Activated T-helper 2 cell treated with anti-CD3 and anti-CD28 coated beads, Interferon-gamma antibody, Interleukin-2, Interleukin-4, amounts not matched to agents 10 μg/mL and 5 μg/mL and 100 μg/mL, durations not matched to agents 14 hours and 24 hours and 36 hours (primary cell): ENCODE data around the gene DNAJC5. TPM values are rescaled to one million over a fixed set of nuclear protein-coding genes. Genes with fewer than 3 reads are reported as not detected.

ENCODE experiments used
- DNase-seq: peaks from one replicate; pipeline ENCODE4 v3.0.0; 2021; ENCODE audit warnings: low spot score
- H3K27ac Mint-ChIP-seq: one replicate; pipeline ENCODE4 v1.8.0; 2021; ENCODE audit warnings: mixed read lengths
- H3K27me3 Mint-ChIP-seq: one replicate; pipeline ENCODE4 v1.8.0; 2021; ENCODE audit warnings: low read depth, mixed read lengths
- H3K36me3 Mint-ChIP-seq: one replicate; pipeline ENCODE4 v1.8.0; 2021; ENCODE audit warnings: low read depth, mixed read lengths
- H3K4me1 Mint-ChIP-seq: one replicate; pipeline ENCODE4 v1.8.0; 2021; ENCODE audit warnings: low read depth, mixed read lengths
- H3K4me3 Mint-ChIP-seq: one replicate; pipeline ENCODE4 v1.8.0; 2021; ENCODE audit warnings: low read depth, mild to moderate bottlenecking, moderate library complexity, mixed read lengths
- H3K9me3 Mint-ChIP-seq: one replicate; pipeline ENCODE4 v1.8.0; 2021; ENCODE audit warnings: mixed read lengths
- intact Hi-C: fragments of 100-400 bp; cut with micrococcal nuclease; formaldehyde crosslinking; loops from one replicate; pipeline ENCODE4 v1.15.1; 2023
- total RNA-seq: library from RNA; stranded (reverse); gene quantifications from 2 replicates; pipeline ENCODE4 v1.2.3, GENCODE V29; 2022

The DNAJC5 gene
- total RNA-seq, 1 donor from 2014 or later, result 38.1 TPM

DNA sequence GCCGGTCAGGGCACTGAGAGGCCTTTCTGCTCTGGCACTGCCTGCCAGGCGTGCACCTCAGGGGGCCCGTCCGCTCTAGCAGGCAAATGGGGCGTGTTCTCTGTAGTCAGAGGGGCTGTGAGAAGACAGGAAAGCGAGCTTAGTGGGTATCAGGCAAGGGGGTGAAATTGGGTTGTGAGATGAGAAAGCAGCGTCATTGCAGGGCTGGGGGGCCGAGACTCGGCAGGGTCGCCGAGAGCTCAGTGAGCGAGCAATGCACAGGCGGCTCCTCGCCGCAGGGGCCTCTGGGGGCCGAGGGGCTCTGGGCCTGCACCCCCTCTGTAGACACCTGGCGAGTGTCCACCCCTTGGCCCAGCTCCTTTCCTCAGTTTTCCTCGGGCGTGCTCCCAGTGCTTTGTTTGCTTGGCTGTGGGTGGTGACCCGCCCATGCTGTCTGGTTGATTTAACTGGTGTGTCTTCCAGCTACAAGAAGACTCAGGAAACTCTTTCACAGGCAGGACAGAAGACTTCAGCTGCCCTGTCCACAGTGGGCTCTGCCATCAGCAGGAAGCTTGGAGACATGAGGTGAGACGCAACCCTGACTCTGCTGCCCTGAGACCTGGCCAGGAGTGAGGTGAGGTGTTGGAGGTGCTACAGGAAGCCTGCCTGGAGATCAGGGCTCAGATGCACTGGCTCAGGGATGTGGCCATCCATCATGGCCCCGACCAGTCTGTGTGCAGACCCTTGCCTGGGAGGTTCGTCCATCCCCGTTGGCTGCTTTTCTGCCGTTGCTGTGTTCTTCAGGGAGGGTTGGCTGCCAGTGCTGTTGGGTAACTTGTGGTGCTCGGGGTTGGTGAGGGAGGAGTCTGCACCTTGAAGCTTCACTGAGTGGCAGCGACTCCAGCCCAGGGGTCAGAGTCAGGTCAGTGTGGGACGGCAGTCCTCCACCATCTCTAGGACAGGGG, 12.4 kb upstream of the DNAJC5 start:
- DNase-seq, result no peak

DNA sequence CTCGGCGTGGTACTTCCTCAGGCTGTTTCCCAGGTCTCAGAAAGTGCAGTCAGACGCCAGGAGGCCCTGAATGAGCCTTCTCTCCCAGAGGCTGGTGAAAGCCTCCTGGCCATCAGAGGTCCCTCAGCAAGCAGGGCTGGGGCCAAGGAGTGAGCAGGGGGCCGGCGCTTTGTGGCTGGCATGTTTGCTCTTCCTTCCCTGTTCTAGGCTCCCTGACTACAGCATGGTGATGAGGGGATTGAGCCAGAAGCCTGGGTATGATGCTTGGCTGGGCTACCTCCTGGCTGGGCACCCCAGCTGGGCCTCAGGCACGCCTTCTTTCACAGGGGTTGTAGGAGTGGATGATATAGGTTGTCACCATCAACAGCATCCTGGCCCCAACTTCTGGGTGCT, 11.7 kb upstream of the DNAJC5 start:
- H3K27me3 Mint-ChIP-seq, result no peaks in the 10 kb centered on the region
- intact Hi-C loops, result no loop called here
- no peak overlapping the region for H3K27ac Mint-ChIP-seq
- no peak overlapping the region for H3K4me3 Mint-ChIP-seq
- DNase-seq, result no peak
- peaks cover 22% of the 10 kb centered on the region for H3K36me3 Mint-ChIP-seq
- no peaks in the 10 kb centered on the region for H3K9me3 Mint-ChIP-seq
- no peaks in the 10 kb centered on the region for H3K4me1 Mint-ChIP-seq

More for the DNA sequence above, 12.4 kb upstream of the DNAJC5 start:
- H3K4me3 Mint-ChIP-seq, result no peak overlapping the region
- intact Hi-C loops, result no loop called here
- no peaks in the 10 kb centered on the region for H3K9me3 Mint-ChIP-seq
- no peaks in the 10 kb centered on the region for H3K4me1 Mint-ChIP-seq
- peaks cover 20% of the 10 kb centered on the region for H3K36me3 Mint-ChIP-seq
- no peak overlapping the region for H3K27ac Mint-ChIP-seq
- H3K27me3 Mint-ChIP-seq, result no peaks in the 10 kb centered on the region

DNA sequence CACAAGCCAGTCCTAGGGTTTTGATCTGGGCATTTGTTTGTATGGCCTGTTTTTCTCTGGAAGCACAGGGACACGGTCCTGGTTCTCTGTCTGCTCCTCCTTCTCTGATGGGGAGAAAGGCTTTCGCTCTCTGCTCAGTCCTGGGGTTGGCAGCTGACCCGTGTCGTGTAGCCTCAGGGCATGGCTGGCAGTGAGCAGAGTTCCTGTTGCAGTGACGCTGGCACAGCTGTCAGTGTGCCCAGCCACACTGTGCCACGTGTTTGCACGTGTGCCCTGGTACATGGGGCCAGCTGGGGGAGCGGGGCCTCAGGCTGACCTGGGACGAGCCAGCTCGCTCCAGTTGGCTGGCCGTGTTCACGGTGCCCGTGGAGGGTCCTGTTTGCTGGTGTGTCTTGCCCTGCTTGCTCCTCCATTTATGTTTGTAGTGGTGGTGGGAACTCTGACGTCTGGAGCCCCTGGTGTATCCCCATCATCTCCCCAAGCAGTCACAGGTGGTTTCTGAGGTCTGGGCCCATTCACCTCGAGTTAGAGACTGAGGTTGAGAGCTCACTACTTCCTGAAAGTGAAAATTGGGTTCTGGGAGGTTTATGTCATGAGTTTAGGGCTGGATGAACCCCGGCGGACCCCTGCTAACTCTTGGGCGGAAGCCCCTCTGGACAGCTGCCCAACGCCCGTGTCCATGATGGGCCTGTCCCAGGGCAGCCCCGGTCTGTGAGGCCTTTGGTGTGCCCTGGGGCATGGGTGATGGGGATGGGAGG, 10.2 kb upstream of the DNAJC5 start:
- intact Hi-C loops, result no loop called here
- no peak overlapping the region for H3K27ac Mint-ChIP-seq
- H3K9me3 Mint-ChIP-seq, result no peaks in the 10 kb centered on the region
- no peaks in the 10 kb centered on the region for H3K27me3 Mint-ChIP-seq
- peaks cover 26% of the 10 kb centered on the region for H3K36me3 Mint-ChIP-seq
- no peaks in the 10 kb centered on the region for H3K4me1 Mint-ChIP-seq
- no peak overlapping the region for H3K4me3 Mint-ChIP-seq
- DNase-seq, result no peak

DNA sequence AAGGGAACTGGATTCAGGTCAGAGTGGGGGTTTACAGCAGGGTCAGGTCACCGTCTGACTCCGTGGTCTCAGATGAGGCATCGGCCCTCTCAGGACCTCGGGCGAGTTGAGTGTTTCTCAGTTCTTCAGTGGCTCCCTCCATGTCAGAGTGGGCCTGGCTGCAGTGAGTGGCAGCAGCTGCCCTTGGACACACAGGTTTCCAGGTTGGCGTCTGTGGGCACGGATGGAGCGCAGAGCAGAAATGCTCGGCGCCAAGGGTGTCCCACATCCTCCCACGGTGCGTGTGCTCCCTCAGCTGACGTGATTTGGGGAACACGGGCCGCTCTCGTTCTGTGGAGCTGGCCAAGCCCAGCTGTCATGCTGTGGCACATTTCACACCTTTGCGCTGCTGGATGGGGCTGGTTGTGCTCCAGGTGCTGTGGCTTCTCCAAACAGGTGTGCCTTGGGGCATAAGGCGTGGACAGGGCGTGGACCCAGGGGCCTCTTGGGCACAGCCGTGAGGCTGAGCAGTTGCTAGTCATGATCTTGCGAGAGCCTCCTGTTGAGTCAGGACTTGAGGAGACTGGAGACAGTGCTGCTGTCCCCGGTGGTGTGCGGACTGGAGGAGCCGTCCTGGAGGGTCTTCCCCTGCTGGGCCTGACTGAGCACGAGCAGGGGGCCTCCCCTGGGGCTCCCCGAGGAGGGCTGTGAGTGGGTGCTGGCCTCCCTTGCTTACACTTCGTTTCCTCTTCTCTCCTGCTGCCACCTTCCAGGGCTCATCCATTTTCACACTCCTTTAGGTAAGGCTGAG, 9.5 kb upstream of the DNAJC5 start:
- H3K27ac Mint-ChIP-seq, result no peak overlapping the region
- no peak for DNase-seq
- peaks cover 32% of the 10 kb centered on the region for H3K36me3 Mint-ChIP-seq
- no peaks in the 10 kb centered on the region for H3K27me3 Mint-ChIP-seq
- intact Hi-C loops, result no loop called here
- H3K9me3 Mint-ChIP-seq, result no peaks in the 10 kb centered on the region
- H3K4me3 Mint-ChIP-seq, result no peak overlapping the region
- H3K4me1 Mint-ChIP-seq, result no peaks in the 10 kb centered on the region

DNA sequence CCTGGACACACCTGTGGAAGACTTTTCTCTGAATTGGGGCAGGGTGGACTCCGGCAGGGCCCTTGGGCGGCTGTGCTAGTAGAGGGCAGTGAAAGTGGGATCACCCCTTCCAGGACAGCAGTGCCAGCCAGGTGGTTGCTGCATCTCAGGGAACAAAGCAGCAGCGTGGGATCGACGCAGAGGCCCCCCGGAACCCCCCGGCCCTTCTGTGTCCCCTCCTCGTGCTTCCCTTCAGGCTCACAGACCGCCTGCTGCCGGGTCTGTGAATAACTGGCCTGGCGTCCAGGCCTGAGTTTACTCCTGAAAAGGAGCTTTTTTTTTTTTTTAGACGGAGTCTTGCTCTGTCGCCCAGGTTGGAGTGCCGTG, 8.9 kb upstream of the DNAJC5 start:
- no peak for DNase-seq
- Mint-ChIP-seq H3K9me3 (no peaks in the 10 kb centered on the region), H3K4me1 (no peaks in the 10 kb centered on the region), H3K4me3 (no peak overlapping the region), H3K27me3 (no peaks in the 10 kb centered on the region), H3K36me3 (peaks cover 32% of the 10 kb centered on the region), H3K27ac (no peak overlapping the region)
- intact Hi-C loops, result no loop called here

DNA sequence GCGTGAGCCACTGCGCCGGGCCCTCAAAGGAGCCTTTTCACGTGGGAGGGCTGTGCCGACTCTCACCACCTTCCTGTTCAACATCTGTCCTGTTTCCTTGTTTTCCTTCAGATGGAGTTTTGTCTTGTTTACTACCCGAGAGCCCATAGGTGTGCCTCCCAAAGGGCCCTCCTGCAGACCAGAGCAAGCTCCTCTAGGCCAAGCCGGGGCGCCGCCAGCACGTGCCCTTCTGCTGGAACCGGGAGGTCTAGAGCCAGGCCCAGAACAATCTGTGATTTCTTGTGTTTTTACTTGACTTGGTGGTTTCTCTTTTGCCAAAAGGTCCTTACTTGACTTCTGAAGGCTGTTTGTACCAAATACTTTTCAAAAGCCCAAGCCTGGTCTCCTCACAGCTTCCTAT, 8.0 kb upstream of the DNAJC5 start:
- Mint-ChIP-seq H3K9me3 (no peaks in the 10 kb centered on the region), H3K27me3 (no peaks in the 10 kb centered on the region), H3K36me3 (peaks cover 32% of the 10 kb centered on the region), H3K27ac (no peak overlapping the region), H3K4me1 (no peaks in the 10 kb centered on the region), H3K4me3 (no peak overlapping the region)
- no peak for DNase-seq
- intact Hi-C loops, result no loop called here

DNA sequence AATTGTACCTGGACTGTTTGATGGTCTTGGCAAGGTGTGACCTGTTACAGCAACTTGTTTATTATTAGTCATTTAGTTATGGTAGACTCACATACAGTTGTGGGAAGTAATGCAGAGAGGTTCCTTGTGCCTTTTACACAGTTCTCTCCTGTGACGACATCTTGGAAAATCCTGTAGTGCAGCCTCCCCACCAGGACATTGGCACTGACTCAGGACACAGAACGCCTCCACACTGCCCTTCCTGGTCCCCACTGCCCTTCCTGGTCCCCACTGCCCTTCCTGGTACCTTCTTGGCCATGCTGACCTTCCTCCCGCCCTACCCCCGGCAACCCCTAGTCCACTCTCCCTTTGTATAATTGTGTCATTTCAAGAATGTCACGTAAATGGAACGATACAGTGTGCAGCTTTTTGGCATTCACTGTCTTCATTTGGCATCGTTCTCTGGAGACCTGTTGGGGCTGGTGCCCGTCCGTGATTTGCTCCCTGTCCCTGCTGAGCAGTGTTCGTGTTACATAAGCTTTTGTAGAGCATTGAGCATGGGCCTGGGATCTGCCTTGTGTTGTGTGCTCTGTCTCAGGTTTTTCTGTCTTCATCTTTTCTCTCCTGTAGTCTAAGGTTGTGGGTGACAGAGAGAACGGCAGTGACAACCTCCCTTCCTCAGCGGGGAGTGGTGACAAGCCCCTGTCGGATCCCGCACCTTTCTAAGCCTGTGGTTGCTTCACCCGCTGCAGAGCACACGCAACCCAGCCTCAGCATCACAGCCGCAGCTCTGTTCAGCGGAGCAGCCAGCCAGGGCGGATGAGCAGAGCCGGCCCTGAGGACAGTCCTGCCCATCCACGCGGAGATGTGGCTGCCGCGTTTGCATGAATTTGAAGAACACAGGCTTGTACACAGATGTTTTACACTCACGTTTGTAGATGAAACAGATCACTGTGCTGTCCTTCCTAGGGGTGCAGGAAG, 5.4 kb upstream of the DNAJC5 start:
- Mint-ChIP-seq H3K4me3 (no peak overlapping the region), H3K27ac (no peak overlapping the region), H3K27me3 (no peaks in the 10 kb centered on the region), H3K9me3 (no peaks in the 10 kb centered on the region), H3K4me1 (peaks cover 5% of the 10 kb centered on the region), H3K36me3 (peaks cover 23% of the 10 kb centered on the region)
- DNase-seq, result no peak
- intact Hi-C loops, result loop anchor here (10.0 kb wide), 1 partner anchor 145 kb away; the partner anchor contains the start of gene C20orf204

DNA sequence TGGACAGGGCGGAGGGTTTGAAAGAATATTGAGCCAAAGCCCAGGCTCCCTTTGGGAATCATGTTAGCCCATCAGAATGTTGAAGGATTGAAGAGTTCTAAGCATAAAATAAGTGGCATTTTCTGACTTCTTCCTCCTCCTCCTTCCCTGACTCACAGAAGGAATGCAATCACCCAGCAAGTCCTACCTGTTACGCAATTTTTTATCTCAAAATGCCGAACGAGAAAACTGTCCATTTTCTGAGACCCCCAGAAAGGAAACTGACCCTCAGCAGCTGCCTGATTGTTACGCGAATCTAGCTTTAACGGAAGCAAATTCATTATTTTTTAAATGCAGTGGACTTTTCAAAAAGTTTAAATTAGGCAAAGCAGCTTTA, 4.7 kb upstream of the DNAJC5 start:
- H3K36me3 Mint-ChIP-seq, result peaks cover 17% of the 10 kb centered on the region
- intact Hi-C loops, result loop anchor here (10.0 kb wide), 1 partner anchor 145 kb away; the partner anchor contains the start of gene C20orf204

DNA sequence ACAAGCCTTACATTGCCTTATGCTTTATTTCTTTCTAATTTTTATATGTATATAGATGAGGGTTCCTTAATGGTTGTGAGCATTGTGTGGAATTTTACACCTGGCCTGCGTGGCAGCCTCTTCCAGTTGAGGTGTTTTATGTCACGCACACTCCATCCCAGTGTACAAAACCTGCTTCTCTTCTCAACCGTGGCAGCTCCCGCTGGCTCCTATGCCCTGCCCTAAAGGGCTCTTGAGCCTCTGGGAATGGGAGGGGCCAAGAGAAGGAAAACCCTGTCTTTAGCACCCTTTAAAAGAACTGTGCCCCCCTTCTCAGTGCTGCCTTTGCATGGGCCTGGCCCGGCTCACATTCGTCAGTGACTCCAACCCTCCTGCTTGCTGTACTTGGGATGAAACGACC, 4.3 kb upstream of the DNAJC5 start:
- DNase-seq, result no peak
- H3K4me3 Mint-ChIP-seq, result no peak overlapping the region
- no peaks in the 10 kb centered on the region for H3K9me3 Mint-ChIP-seq
- peaks cover 18% of the 10 kb centered on the region for H3K36me3 Mint-ChIP-seq
- H3K27me3 Mint-ChIP-seq, result no peaks in the 10 kb centered on the region
- no peak overlapping the region for H3K27ac Mint-ChIP-seq
- intact Hi-C loops, result loop anchor here (10.0 kb wide), 1 partner anchor 144 kb away; the partner anchor contains the start of gene C20orf204
- H3K4me1 Mint-ChIP-seq, result peaks cover 6% of the 10 kb centered on the region

More for the DNA sequence above, 4.7 kb upstream of the DNAJC5 start:
- H3K27ac Mint-ChIP-seq, result no peak overlapping the region
- no peak for DNase-seq
- H3K4me1 Mint-ChIP-seq, result peaks cover 6% of the 10 kb centered on the region
- H3K9me3 Mint-ChIP-seq, result no peaks in the 10 kb centered on the region
- H3K4me3 Mint-ChIP-seq, result no peak overlapping the region
- no peaks in the 10 kb centered on the region for H3K27me3 Mint-ChIP-seq

DNA sequence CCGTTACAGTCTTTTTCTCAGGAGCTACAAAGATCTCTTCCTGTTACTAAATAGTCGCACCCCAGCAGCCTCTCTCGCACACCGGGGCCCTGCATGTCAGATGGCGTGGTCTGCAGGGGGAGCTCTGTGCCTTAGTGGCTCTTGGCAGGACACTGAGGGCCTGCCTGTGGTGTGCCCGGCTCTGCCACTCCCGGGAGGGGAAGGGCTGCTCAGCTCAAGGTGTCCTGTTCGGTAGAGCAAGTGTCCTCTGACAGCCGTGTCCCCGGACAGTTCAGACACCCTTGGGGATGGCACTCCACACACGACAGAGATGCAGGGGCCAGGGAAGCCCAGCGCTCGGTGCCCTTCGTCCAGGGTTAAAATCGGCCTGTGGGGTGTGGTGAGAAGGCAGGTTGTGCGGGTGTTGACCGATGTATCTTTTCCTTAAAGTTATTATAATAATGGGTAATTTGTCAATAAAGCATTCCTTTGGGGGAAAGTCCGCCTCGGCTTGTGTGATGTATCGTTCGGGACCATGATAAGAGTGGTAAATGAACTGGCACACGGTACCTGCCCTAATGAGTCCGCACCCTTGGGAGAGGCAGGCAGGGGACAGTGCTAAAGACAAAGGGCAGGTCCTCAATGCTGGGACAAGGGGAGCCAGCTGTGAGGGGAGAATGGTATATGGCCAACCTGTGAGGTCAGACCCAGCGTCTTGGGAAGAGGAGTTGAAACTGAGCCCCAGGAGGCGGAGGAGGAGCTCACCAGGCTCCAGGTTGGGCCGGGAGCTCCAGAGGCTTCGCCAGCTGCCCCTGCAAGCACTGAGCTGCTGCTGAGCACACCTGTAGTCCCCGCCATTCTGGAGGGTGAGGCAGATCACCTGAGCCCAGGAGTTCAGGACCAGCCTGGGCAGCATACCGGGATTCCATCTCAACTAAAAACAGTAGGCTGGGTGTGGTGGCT, 3.6 kb upstream of the DNAJC5 start:
- Mint-ChIP-seq H3K27ac (no peak overlapping the region), H3K27me3 (no peaks in the 10 kb centered on the region), H3K36me3 (peaks cover 22% of the 10 kb centered on the region), H3K4me3 (no peak overlapping the region), H3K9me3 (no peaks in the 10 kb centered on the region), H3K4me1 (peaks cover 13% of the 10 kb centered on the region)
- DNase-seq, result no peak
- intact Hi-C loops, result loop anchor here (10.0 kb wide), 1 partner anchor 143 kb away; the partner anchor contains the start of gene C20orf204

DNA sequence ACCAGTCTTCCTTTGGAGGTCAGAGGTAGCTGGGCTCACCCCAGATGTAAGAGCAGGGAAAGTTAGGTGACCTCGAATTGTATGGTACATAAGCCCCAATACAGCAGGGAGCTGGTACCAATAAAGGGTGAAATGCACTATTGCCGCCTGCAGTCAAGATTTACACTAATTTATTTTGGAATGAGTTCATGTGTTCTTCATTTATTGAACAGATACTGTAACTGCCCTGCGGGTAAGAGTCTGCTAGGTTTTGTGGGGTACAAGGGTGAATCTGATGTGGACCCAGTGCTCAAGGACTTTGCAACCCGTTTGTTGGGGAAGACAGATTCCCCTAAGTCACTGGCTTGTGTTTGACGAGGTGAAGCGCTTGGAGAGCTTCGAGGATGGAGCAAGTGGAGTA, 2.5 kb upstream of the DNAJC5 start:
- Mint-ChIP-seq H3K4me1 (peaks cover 20% of the 10 kb centered on the region), H3K27me3 (no peaks in the 10 kb centered on the region), H3K9me3 (no peaks in the 10 kb centered on the region), H3K27ac (no peak overlapping the region), H3K4me3 (no peak overlapping the region), H3K36me3 (peaks cover 25% of the 10 kb centered on the region)
- intact Hi-C loops, result loop anchor here (10.0 kb wide), 1 partner anchor 142 kb away; the partner anchor contains the start of gene C20orf204
- no peak for DNase-seq
